NCI-H524 treated with DMSO at 0.1 percent for 48 hours (cell line): ENCODE data around the gene APOF.
"Not testable (repeated sequence)": the region's sequence is repeated elsewhere in the genome, so short reads cannot be mapped to it uniquely, and the experiment has no call there.

ENCODE experiments used
- DNase-seq: peaks from one replicate; lab custom pipeline; 2025; lab: John Stamatoyannopoulos, UW

Gene APOF

DNA sequence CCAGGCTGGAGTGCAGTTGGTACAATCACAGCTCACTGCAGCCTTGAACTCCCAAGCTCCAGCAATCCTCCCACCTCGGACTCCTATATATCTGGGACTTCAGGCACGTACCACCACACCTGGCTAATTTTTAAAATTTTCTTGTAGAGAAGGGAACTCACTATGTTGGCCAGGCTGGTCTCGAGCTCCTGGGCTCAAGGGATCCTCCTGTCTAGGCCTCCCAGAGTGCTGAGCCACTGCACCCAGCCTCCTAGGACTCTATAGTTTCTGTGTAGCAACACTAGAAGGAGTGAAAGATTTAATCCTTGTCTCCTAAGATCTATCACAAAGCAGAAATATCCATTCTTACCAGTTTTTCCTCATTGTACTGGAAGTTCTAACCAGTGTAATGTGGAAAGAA is 4.3 kb upstream of the APOF start:
- no peak for DNase-seq

DNA sequence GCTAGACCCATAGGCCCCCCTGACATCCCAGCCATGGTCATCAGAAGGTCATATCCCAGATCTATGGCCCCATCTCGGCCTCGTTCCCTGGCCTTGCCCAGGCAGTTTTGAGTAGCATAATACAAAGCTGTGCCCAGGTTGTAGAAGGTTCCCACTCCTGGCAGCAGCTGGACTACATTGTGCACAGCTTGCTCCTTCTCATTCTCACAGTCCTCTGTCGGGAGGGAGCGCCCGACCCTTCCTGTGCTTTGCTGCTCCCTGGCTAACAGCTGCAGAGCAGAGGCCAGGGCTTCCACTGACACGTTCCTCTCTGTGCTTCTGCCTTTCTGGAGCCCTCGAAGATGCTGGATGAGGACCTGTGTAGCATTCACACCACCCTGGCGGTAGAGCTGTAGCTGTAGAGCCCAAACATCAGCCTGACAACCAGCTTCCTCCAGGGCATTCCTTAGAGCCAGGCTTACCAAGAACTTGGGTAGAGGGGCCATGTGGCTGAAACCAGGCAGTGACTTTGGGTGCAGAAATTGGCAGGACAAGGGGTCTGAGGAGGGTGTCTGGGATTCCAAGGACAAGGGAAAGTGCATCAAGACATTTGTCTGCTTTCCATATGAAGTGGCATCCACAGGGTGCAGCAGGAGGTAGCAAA is 1.0 kb downstream of the APOF start:
- DNase-seq, result no peak

DNA sequence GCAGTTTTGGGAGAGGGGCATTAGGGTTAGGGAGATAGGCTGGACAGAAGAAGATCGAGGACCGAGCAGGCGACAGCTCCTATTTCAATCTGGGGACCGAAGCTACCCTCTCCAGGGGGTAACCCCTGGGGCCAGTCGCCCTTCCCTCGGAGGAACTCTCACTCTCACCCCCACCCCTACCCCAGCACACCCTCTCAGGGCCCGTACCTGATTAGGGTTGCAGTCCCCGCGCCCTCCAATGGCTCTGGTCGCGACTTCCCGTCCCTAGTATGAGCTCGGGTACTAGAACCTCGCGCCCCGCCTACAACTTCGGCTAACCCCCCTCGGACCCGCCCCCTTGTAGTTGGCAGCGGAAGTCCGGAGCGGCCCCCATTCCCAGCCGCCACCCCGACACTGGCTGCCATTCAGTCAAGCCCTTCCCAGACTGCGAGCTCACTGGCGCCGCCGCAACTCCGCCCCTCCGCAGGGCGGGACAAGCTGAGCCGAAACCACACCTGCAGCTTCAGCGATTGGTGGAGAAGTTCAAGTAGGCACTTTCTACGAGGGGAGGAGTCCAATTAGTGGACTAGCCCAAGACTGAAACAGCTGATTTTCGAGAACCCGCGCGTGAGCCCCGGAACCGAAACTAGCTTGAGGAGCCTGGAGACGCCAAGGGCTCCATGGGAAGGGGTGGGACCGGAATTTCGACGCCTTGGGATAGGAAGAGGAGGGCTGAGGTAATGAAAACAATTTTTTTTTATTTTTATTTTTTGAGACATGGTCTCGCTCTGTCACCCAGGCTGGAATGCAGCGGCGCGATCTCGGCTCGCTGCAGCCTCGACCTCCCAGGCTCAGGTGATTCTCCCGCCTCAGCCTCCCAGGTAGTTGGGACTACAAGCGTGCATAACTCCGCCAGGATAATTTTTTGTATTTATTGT is 2.5 kb downstream of the APOF start, which contains the start of gene STAT2:
Gene STAT2, minus strand, starts transcription at position 257 of the 917 bp plus-strand sequence. CDS start 3,536 bp downstream, outside the sequence.
- DNase-seq, result peak; percentile 94

DNA sequence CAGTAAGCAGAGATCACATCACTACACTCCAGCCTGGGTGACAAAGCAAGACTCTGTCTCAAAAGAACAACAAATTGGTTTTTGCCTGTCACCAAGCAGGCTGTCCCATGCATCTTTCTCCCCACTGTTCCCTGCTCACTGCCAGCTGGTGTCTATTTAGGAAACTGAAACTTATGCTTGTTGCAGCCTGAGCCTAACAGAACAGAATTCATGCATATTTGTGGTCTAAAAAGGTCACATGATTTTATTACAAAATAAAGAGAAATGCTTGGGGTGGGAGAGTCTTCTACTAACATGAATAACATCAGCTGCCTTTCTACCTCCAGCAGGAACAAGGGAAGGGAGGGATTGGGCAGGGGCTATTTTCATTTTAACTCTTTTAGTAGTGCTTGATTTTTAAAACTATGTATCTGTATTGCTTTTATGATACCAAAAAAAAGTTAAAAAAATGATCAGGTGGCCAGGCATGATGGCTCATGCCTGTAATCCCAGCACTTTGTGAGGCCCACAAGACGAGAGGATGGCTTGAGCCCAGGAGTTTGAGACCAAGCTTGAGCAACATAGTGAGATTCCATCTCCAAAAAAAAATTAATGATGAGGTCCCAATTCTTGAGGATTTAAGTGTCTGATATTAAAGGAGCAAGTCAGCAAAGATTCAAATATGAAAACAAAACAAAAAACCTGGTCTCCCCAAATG is 3.7 kb downstream of the APOF start:
- no peak for DNase-seq

DNA sequence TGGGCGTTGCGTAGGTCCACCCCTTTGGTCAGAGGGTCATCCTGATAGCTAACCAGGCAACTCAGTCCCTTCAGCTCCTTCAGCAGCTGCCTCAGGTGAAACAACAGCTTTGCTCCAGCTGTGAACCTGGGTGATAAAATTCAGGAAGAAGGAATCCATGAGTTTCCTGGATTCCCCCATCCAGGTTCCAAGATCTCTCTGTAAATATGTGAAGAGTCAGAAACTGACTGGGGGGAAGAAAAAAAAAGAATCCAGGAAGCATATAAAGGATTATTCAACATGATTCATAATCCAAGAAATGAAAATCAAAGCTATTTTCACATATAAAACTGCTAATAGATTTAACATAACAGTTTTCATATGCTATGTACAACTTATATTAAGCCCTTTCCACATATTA is 11.3 kb downstream of the APOF start:
- no peak for DNase-seq

DNA sequence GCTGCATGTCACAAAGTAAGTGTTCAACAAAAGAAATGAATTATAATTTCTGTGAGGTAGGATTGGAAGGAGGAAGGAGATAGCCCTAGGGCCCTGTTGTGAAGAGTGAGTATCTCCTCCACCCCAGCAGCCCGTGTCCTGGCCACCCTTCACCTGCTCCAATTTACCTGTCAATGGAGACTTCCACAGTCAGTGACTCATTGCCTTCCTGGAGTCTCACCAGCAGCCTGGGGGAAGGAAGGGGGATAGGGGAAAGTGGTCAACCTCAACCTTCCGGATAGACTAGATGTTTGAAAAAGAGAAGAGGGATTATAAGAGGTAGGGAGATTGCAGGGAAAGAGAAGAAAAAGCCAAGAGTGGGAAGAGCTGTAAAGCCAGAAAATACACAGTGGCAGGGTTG is 12.0 kb downstream of the APOF start:
- no peak for DNase-seq

DNA sequence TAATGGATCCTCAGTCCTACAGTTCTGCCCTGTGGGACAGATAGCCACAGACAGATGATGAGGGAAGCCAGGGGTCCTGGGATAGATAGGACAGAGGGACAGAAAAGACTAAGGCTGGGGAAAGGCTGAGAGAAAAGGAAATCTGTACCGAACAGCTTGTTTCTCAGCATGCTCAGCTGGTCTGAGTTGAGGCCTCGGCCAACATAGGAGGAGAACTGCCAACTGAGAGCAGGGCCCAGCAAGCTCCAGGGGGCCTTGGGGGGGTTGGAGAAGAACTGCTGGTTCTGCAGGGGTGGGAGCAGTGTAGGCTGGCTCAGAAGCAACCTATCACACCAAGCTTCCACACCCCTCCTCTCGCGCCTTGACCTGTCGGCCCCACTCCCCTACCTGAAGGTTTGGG is 13.9 kb downstream of the APOF start:
- DNase-seq, result no peak

DNA sequence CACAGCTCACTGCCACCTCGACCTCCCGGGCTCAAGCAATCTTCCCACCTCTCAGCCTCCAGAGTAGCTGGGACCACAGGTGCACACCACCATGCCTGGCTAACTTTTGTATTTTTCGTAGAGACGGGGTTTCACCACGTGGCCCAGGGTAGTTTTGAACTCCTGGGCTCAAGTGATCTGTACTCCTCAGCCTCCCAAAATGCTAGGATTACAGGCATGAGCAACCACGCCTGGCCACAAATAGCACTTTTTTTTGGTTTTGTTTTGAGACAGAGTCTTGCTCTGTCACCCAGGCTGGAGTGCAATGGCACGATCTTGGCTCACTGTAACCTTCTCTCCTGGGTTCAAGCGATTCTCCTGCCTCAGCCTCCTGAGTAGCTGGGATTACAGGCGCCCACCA is 15.4 kb downstream of the APOF start:
- not testable (repeated sequence) for DNase-seq

DNA sequence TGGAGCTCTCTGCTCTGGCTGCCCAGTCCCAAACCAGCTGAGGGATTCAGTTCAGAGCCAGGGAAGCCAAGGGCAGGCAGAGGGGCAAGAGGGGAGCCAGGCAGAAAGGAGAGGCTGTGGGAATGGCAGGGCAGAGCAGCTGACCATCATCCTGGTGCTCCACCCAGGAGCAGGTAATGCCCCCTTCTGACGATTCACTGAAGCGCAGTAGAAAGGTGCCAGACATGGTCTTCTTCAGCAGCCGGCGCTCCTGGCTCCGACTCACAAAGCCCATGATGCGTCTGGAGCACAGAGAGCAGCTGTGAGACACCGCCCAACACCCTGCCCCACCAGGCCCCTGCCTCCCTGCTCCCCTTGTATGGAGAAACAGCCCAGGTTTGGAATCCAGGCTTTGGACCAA is 16.0 kb downstream of the APOF start:
- DNase-seq, result no peak

DNA sequence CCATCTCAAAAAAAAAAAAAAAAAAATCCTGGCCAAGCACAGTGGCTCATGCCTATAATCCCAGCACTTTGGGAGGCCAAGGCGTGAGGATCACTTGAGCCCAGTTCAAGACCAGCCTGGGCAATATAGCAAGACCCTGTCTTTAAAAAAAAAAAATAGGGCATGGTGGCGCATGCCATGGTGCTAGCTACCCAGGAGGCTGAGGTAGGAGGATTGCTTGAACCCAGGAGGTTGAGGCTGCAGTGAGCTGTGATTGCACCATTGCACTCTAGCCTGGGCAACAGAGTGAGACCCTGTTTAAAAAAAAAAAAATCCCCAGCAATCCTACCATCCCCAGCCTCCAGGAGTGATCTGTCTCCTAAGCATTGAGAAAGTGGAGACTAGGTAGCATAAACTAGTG is 20.4 kb downstream of the APOF start:
- not testable (repeated sequence) for DNase-seq

DNA sequence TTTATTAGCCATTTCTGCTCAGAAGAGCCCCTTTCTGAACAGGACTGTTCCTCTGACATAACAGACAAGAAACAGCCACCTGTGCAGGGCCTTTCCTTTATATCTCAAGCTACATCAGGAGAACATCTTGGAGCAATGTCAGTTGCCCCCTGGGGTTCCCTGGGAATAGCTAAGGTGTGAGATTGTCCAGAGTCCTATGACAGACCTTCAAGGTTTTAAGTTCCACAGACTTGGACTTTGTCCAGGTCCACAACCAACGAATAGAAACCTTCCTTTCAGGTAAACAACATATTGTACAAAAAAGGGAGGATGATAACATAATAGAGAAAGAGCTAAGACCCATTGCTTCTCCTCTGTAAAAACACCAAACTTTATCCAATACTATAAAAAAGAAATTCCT is 21.0 kb downstream of the APOF start:
- no peak for DNase-seq

DNA sequence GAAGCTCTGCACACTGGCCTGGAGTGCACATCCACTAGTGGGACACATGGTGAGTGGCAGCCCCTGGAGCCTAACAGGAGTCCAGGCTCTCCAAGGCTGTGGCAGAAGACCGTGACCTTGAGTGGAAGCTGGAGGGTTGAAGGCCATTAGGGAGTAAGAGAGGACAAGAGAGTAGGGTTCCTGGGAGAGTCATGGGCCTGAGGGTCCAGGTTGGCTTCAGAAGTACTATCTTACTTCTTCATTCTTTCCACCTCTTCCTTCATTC is 23.6 kb downstream of the APOF start:
- DNase-seq, result no peak

DNA sequence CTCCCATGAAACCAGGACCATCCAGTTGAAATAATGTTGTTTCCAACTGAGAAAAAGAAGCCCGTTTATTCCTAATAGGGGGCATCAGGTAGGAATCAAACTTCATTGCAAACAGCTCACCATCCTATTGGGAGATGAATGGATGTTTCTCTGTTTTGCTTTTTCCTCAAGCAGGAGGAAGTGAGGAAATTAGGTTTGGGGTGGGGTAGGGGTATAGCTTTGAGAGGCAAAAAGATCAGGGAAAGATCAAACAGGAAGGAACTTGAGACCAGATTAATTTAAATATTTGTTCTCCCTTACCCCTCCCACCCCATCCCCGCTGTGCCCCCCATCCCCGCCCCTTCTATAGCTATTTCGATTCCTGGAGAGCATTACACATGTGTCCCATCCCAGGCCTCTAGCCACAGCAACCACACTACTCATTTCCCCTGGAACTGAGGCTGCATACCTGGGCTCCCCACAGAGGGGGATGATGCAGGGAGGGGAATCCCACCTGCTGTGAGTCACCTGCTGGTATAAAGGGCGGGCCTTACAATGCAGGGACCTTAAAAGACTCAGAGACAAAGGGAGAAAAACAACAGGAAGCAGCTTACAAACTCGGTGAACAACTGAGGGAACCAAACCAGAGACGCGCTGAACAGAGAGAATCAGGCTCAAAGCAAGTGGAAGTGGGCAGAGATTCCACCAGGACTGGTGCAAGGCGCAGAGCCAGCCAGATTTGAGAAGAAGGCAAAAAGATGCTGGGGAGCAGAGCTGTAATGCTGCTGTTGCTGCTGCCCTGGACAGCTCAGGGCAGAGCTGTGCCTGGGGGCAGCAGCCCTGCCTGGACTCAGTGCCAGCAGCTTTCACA is 24.1 kb downstream of the APOF start, which contains the start of gene IL23A:
Gene IL23A, plus strand, starts transcription at position 577 of the 850 bp plus-strand sequence. Its CDS starts 161 bp downstream, at position 738.
- no peak for DNase-seq

DNA sequence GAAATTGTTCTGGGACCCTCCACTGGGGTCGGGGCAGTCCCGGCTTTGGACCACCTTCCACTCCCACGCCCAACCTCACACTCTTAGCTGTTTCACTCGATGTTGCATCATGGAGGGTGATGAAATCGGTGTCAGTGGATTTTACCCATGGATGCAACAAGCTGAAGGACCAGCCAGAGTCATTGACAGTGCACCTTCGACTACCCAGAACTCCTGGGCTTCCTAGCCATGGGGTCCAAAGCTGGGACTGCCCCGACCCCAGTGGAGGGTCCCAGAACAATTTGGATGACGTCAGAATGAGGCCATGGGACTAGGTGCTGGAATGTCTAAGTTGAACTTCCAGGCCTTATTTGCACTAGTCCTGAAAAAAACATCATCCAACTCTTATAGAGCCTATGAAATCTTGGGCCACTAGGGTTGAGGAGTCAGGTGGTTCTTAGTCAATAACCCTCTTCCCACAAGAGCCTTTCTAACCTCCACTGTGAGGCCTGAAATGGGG is 24.9 kb downstream of the APOF start:
- DNase-seq, result no peak

DNA sequence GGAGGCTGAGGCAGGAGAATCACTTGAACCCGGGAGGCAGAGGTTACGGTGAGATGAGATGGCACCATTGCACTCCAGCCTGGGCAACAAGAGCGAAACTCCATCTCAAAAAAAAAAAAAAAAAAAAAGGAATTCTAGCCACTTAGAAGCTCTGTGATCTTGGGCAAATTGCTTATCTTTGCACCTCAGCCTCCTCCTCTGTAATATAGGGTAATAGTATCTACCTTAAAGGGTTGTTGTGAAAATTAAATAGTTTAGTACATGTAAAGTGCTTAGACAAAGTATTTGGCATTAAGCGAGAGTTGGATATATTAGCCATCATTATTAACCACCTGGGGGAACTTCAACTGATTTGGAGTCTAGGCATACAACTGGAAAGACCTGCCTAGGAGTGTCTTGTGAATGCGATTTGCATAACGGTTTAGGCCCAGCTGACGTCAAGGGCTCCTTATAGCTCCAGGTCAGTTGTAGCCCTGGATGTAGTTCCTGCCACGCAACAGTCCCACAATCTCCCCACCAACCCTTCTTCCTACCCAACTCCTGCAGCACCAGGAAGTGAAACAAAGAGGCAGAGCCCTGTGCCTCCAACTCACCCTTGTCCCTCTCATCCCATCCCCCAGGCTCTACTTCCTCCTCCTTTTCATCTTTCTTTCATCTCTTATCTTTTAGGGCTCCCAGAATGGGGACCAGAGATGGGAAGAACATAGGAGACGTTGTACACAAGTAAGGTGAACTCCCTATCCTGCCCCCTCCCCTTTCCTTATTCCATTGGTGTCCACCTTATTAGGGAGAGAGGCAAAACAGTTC is 26.1 kb downstream of the APOF start:
- DNase-seq, result no peak

DNA sequence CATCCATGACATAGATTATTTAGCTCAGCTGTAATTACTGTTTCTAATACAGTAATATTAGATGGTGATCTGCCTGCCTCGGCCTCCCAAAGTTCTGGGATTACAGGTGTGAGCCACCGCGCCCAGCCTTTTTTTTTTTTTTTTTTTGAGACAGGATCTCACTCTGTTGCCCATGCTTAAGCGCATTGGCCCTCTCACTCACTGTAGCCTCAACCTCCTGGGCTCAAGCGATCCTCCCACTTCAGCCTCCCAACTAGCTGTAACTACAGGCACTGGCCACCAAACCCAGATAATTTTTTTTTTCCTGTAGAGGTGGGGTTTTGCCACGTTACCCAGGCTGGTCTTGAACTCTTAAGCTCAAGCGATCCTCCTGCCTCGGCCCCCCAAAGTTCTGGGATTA is 27.1 kb downstream of the APOF start:
- not testable (repeated sequence) for DNase-seq

DNA sequence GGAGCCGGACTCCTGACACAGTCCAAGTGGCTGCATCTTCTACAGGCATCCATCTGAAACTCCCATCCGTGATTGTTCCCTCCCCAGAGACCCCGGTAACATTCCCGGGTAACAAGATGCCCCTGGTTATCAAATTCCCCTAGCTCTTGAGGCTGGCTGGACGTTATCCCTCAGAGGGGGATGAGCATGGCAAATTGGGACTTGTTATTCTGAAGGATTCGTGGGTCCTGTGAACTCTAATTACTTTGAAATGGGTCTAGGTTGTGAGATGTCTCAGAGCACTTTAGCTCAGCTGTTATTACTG is 28.2 kb downstream of the APOF start:
- no peak for DNase-seq

DNA sequence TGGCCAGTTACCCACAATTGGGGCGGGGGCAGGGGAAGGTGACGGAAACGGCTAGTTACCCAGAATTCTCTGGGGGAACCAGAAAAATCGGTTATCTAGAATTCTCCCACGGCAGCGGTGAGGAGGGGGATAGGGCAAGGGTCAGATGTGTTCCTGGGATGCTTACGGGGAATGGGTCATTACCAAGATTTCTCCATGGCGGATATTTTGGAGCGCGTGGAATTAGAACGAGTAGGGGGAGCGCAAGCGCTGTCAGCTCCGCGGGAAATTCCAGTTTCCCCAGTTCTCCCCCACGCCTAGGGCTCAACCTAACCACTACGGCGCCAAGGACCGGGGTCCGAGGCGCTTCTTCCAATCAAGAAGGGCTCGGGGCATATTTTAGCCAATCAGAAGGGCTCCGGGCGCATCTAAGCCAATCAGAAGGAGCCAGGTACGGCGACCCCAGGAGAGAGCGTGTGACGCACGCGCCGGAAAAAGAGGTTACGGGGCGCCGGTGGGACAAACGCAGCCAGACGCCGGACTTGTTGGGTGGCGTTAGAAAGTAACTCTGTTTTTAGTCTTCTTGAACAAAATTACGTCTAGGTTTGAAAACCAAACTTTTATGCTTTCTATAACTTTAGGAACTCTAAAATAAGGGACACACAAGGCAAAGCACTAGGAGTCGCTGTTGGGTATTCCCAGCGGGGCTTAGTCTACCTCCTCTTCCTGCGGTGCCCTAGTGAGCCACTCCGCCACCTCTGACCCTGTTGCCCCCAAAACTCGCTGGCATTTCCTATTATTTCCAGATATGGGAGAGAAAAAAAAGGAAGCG is 28.8 kb downstream of the APOF start, which contains the start of gene PAN2:
Gene PAN2, minus strand, starts transcription at position 322 of the 811 bp plus-strand sequence. CDS start 906 bp downstream, outside the sequence.
- peak; percentile 66 for DNase-seq

DNA sequence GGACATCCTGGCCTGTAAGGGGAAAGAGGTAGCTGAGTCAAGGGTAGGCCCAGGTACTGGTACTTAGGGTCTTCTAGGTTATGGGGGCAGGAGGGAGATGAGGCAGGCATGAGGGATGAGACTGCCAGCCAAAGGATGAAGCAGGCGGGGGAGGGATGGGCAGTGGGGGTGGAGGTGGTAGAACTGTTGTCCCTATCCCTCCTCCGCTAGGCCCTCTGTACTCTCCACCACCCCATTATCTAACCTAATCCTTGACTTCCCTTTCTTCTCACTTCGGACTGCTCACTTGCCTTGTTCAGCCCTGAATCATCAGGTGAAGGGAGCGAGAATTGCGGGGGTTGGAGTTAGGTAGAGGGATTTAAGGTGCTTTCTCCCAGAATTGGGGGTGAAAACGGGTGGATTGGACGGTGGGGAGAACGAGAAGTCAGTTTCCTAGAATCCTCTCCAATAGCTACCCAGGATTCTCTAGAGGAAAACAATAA is 29.4 kb downstream of the APOF start:
- no peak for DNase-seq
